HEK293 (cell line): Measurements from ENCODE around the gene AFAP1L2.

Source experiments
- CTCF ChIA-PET: fragments of 350-600 bp; formaldehyde crosslinking; extraction: SDS; loops from one replicate; lab custom pipeline; 2021; ENCODE audit warnings: antibody characterized with exemption; lab: Yijun Ruan, JAX
- POLR2A ChIA-PET: fragments of 300-600 bp; formaldehyde crosslinking; extraction: SDS; loops from one replicate; lab custom pipeline; 2020; ENCODE audit warnings: antibody characterized with exemption, inconsistent platforms; lab: Yijun Ruan, JAX
- H3K27ac ChIP-seq: fragments of 200-500 bp; sonication (Bioruptor generic); 2 replicates; pipeline ENCODE4 v1.5.1; 2014; ENCODE audit warnings: low read depth, low read length, control low read depth, inconsistent platforms; ENCODE audit errors: extremely low read depth
- H3K36me3 ChIP-seq, 2 experiments: fragments of 200-500 bp in 1 of 2; sonication (Bioruptor generic) in 1 of 2; 1 replicate in 1 of 2; 2 replicates in 1 of 2; pipeline ENCODE4 v1.5.1; 2014 to 2017; ENCODE audit warnings: inconsistent platforms in 2 of 2, low read length in 2 of 2; ENCODE audit not compliant: control insufficient read depth in 2 of 2, insufficient read depth in 1 of 2
- H3K4me1 ChIP-seq: fragments of 200-500 bp; sonication (Bioruptor generic); 2 replicates; pipeline ENCODE4 v1.5.1; 2014; ENCODE audit warnings: mild to moderate bottlenecking, low read length, inconsistent platforms; ENCODE audit not compliant: control insufficient read depth, insufficient read depth
- H3K4me3 ChIP-seq: 2 replicates; pipeline ENCODE4 v1.5.1; 2011; ENCODE audit warnings: low read depth, mild to moderate bottlenecking, control low read depth, low read length, moderate library complexity
- H3K9me3 ChIP-seq: fragments of 200-500 bp; sonication (Bioruptor generic); 2 replicates; pipeline ENCODE4 v1.5.1; 2014; ENCODE audit warnings: low read depth, low read length, inconsistent platforms; ENCODE audit not compliant: control insufficient read depth, insufficient read depth
- GLIS1 ChIP-seq: fragments of 450-650 bp; formaldehyde crosslinking; IDR thresholded peaks from 2 replicates; pipeline ENCODE4 v1.5.1; 2016; ENCODE audit warnings: missing biosample characterization, missing genetic modification characterization
- MZF1 ChIP-seq: fragments of 450-650 bp; formaldehyde crosslinking; IDR thresholded peaks from 2 replicates; pipeline ENCODE4 v1.5.1; 2017; ENCODE audit warnings: missing biosample characterization, missing genetic modification characterization, borderline replicate concordance
- REPIN1 ChIP-seq: fragments of 450-650 bp; formaldehyde crosslinking; IDR thresholded peaks from 2 replicates; pipeline ENCODE4 v1.5.1; 2017; ENCODE audit warnings: missing biosample characterization, missing genetic modification characterization, low read depth
- SP7 ChIP-seq: fragments of 450-650 bp; formaldehyde crosslinking; IDR thresholded peaks from 2 replicates; pipeline ENCODE4 v1.5.1; 2016; ENCODE audit warnings: missing biosample characterization, missing genetic modification characterization
- TRIM28 ChIP-seq: IDR thresholded peaks from 2 replicates; pipeline ENCODE4 v1.6.1; 2011; ENCODE audit warnings: low read length, control low read depth, borderline replicate concordance
- ZNF10 ChIP-seq: fragments of 450-650 bp; formaldehyde crosslinking; IDR thresholded peaks from 2 replicates; pipeline ENCODE4 v1.5.1; 2017; ENCODE audit warnings: missing biosample characterization, missing genetic modification characterization
- ZNF114 ChIP-seq: fragments of 450-650 bp; formaldehyde crosslinking; IDR thresholded peaks from 2 replicates; pipeline ENCODE4 v1.5.0; 2017; ENCODE audit warnings: missing biosample characterization, missing genetic modification characterization
- ZNF335 ChIP-seq: fragments of 450-650 bp; formaldehyde crosslinking; conservative IDR thresholded peaks from 2 replicates; pipeline ENCODE4 v1.5.1; 2016; ENCODE audit warnings: missing biosample characterization, missing genetic modification characterization
- ZNF530 ChIP-seq: fragments of 450-650 bp; formaldehyde crosslinking; IDR thresholded peaks from 2 replicates; pipeline ENCODE4 v1.5.1; 2016; ENCODE audit warnings: low read depth, missing biosample characterization, missing genetic modification characterization
- ZNF555 ChIP-seq: fragments of 450-650 bp; formaldehyde crosslinking; conservative IDR thresholded peaks from 2 replicates; pipeline ENCODE4 v1.5.1; 2017; ENCODE audit warnings: missing biosample characterization, mild to moderate bottlenecking, missing genetic modification characterization, inconsistent platforms
- ZSCAN16 ChIP-seq: fragments of 450-650 bp; formaldehyde crosslinking; IDR thresholded peaks from 2 replicates; pipeline ENCODE4 v1.5.1; 2016; ENCODE audit warnings: missing biosample characterization, missing genetic modification characterization
- TF ChIP-seq, protein P1 (sequence below): fragments of 450-650 bp; formaldehyde crosslinking; IDR thresholded peaks from 2 replicates; pipeline ENCODE4 v1.5.1; 2016; ENCODE audit warnings: missing biosample characterization, missing genetic modification characterization
- TF ChIP-seq, protein P2 (sequence below): fragments of 450-650 bp; formaldehyde crosslinking; optimal IDR thresholded peaks from 2 replicates; pipeline ENCODE3; 2016; ENCODE audit warnings: missing biosample characterization, mild to moderate bottlenecking, missing genetic modification characterization
- TF ChIP-seq, protein P3 (sequence below): fragments of 450-650 bp; formaldehyde crosslinking; IDR thresholded peaks from 2 replicates; pipeline ENCODE4 v1.5.1; 2016; ENCODE audit warnings: missing biosample characterization, missing genetic modification characterization
- TF ChIP-seq, protein P4 (sequence below): fragments of 450-650 bp; formaldehyde crosslinking; IDR thresholded peaks from 2 replicates; pipeline ENCODE4 v1.5.1; 2016; ENCODE audit warnings: missing biosample characterization, missing genetic modification characterization

The AFAP1L2 gene

DNA sequence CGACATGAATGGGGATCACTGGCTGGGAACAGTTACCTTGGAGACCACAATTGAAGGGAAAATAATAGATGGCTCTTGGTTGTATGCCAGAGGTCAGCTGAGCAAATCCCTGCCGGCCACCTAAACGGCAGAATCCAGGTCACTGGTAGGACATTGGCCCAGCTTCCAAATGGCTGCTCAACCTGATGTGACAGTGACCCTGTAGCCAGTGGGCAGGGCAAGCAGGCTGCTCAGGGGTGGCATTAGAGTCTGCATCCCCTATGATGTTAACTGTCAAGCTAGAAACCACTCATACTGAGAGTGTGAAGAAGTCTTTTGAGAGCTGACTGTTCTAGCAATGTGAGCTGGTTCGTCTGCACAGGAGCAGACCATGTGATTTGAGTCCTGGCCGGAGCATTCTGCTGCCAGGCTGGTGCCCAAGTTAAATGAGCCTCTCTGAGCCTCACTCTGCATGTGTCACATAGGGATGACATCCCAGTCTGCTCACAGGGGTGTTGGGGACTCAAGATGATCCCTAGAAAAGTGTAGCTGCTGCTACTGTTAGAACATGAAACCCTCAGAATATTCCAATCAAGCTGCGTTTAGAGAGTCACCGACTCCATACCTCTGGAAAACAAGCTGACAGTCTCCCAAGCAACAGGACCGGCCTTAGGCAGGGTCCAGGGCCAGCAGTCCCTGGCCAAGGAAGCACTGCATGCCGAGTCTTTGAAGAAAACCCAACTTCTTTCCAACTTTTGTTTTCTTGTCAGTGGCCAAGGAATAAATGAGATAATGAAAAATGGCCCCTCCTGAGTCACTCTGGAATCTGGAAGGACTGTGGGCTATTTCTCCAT, 95.6 kb downstream of the AFAP1L2 start:
- Histone ChIP-seq H3K4me3 (no peak overlapping the region), H3K9me3 (no peaks in the 10 kb centered on the region), H3K27ac (no peak overlapping the region), H3K4me1 (no peaks in the 10 kb centered on the region), H3K36me3 (no peaks in the 10 kb centered on the region)
- CTCF ChIA-PET = interaction anchor here (0.7 to 1.3 kb wide), 3 partner anchors 66 to 129 kb away, joined by 3 to 5 read pairs (median 4); no protein-coding TSS in a partner anchor
- POLR2A ChIA-PET = interaction anchor here (0.6 kb wide), 1 partner anchor 153 kb away, joined by 3 read pairs; no protein-coding TSS in a partner anchor
- TF ChIP-seq, protein P1, sequence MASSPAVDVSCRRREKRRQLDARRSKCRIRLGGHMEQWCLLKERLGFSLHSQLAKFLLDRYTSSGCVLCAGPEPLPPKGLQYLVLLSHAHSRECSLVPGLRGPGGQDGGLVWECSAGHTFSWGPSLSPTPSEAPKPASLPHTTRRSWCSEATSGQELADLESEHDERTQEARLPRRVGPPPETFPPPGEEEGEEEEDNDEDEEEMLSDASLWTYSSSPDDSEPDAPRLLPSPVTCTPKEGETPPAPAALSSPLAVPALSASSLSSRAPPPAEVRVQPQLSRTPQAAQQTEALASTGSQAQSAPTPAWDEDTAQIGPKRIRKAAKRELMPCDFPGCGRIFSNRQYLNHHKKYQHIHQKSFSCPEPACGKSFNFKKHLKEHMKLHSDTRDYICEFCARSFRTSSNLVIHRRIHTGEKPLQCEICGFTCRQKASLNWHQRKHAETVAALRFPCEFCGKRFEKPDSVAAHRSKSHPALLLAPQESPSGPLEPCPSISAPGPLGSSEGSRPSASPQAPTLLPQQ (tag by site-specific recombination) = no peak
- TF ChIP-seq ZNF10 (tag by site-specific recombination) (no peak), SP7 (no peak), ZNF555 (no peak), ZNF335 (tag by site-specific recombination) (no peak), GLIS1 (tag by site-specific recombination) (no peak), ZSCAN16 (tag by site-specific recombination) (no peak)
- TF ChIP-seq, protein P2, sequence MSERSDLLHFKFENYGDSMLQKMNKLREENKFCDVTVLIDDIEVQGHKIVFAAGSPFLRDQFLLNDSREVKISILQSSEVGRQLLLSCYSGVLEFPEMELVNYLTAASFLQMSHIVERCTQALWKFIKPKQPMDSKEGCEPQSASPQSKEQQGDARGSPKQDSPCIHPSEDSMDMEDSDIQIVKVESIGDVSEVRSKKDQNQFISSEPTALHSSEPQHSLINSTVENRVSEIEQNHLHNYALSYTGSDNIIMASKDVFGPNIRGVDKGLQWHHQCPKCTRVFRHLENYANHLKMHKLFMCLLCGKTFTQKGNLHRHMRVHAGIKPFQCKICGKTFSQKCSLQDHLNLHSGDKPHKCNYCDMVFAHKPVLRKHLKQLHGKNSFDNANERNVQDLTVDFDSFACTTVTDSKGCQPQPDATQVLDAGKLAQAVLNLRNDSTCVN = no peak

DNA sequence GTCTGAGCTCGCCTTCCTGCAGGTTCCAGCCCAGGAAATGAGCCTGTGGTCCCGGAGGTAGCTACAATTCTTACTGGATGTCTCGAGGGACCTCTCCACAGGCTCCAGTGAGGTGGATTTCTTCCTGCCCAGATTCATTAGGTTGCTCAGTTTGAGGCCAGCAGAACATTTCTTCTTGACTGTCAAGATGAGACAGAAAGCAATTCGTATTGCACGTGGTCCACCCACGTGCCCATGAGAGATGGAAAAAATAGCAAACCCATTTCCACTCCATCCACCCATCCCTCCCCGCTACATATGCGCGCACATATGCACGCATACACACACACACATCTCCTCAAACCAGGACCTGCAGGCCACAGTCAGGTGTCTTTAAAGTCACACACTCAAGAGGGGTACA, 96.6 kb downstream of the AFAP1L2 start:
- Histone ChIP-seq H3K9me3 (no peaks in the 10 kb centered on the region), H3K36me3 (no peaks in the 10 kb centered on the region), H3K4me1 (no peaks in the 10 kb centered on the region), H3K27ac (no peak overlapping the region), H3K4me3 (no peak overlapping the region)
- ChIA-PET CTCF (interaction anchor here (0.9 to 1.4 kb wide), 3 partner anchors 80 to 130 kb away, joined by 3 to 4 read pairs (median 4); no protein-coding TSS in a partner anchor), POLR2A (interaction anchor here (0.5 kb wide), 1 partner anchor 98 kb away, joined by 4 read pairs; no protein-coding TSS in a partner anchor)
- no peak for TF ChIP-seq TRIM28
- TF ChIP-seq GLIS1 (tag by site-specific recombination) = no peak
- TF ChIP-seq, protein P3, sequence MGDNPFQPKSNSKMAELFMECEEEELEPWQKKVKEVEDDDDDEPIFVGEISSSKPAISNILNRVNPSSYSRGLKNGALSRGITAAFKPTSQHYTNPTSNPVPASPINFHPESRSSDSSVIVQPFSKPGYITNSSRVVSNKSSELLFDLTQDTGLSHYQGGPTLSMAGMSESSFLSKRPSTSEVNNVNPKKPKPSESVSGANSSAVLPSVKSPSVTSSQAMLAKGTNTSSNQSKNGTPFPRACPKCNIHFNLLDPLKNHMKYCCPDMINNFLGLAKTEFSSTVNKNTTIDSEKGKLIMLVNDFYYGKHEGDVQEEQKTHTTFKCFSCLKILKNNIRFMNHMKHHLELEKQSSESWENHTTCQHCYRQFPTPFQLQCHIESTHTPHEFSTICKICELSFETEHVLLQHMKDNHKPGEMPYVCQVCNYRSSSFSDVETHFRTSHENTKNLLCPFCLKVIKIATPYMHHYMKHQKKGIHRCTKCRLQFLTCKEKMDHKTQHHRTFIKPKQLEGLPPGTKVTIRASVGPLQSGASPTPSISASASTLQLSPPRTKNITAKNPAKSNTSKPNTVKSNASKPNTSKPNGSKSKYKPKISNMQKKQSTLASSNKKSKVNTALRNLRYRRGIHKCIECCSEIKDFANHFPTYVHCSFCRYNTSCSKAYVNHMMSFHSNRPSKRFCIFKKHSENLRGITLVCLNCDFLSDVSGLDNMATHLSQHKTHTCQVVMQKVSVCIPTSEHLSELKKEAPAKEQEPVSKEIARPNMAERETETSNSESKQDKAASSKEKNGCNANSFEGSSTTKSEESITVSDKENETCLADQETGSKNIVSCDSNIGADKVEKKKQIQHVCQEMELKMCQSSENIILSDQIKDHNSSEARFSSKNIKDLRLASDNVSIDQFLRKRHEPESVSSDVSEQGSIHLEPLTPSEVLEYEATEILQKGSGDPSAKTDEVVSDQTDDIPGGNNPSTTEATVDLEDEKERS (tag by site-specific recombination) = no peak
- TF ChIP-seq, protein P4, sequence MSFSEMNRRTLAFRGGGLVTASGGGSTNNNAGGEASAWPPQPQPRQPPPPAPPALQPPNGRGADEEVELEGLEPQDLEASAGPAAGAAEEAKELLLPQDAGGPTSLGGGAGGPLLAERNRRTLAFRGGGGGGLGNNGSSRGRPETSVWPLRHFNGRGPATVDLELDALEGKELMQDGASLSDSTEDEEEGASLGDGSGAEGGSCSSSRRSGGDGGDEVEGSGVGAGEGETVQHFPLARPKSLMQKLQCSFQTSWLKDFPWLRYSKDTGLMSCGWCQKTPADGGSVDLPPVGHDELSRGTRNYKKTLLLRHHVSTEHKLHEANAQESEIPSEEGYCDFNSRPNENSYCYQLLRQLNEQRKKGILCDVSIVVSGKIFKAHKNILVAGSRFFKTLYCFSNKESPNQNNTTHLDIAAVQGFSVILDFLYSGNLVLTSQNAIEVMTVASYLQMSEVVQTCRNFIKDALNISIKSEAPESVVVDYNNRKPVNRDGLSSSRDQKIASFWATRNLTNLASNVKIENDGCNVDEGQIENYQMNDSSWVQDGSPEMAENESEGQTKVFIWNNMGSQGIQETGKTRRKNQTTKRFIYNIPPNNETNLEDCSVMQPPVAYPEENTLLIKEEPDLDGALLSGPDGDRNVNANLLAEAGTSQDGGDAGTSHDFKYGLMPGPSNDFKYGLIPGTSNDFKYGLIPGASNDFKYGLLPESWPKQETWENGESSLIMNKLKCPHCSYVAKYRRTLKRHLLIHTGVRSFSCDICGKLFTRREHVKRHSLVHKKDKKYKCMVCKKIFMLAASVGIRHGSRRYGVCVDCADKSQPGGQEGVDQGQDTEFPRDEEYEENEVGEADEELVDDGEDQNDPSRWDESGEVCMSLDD (tag by site-specific recombination) = no peak
- no peak for TF ChIP-seq MZF1 (tag by site-specific recombination)
- TF ChIP-seq ZNF530 (tag by site-specific recombination) = no peak
- TF ChIP-seq ZNF114 (tag by site-specific recombination) = no peak
- no peak for TF ChIP-seq REPIN1 (tag by site-specific recombination)
